AG04450 (cell line): ENCODE data around the gene NSD1. TPM values are rescaled to one million over a fixed set of nuclear protein-coding genes. Genes with fewer than 3 reads are reported as not detected.

ENCODE experiments used
- CTCF ChIA-PET: fragments of 300-600, 350-600 bp; formaldehyde crosslinking; extraction: SDS; loops from one replicate; lab custom pipeline; 2022; ENCODE audit warnings: antibody characterized with exemption, inconsistent platforms; lab: Charles Lee
- POLR2A ChIA-PET: fragments of 350-600 bp; formaldehyde crosslinking; extraction: SDS; loops from one replicate; lab custom pipeline; 2021; ENCODE audit warnings: antibody characterized with exemption, inconsistent platforms; lab: Yijun Ruan, JAX
- DNase-seq: peaks from one replicate; pipeline ENCODE4 v3.0.0-alpha.2; 2011; ENCODE audit warnings: low read depth, low spot score
- H3K27ac ChIP-seq: one replicate; pipeline ENCODE4 v1.5.1; 2012; ENCODE audit warnings: low read depth, low read length, control low read depth
- H3K27me3 ChIP-seq: one replicate; pipeline ENCODE4 v1.6.0; 2012; ENCODE audit warnings: low read length; ENCODE audit not compliant: control insufficient read depth, insufficient read depth
- H3K4me3 ChIP-seq: 2 replicates; pipeline ENCODE4 v1.5.1; 2011; ENCODE audit warnings: mild to moderate bottlenecking, low read depth, low read length, control low read depth
- H3K9me3 ChIP-seq: 2 replicates; pipeline ENCODE4 v1.5.1; 2012; ENCODE audit warnings: low read length; ENCODE audit not compliant: control insufficient read depth, insufficient read depth
- polyA plus RNA-seq: library from polyadenylated mRNA; depleted of rRNA; stranded (reverse); fragments of >200 nt; gene quantifications from 2 replicates; pipeline ENCODE4 v1.2.3, GENCODE V29; 2011
- TF ChIP-seq, protein P1 (sequence below): IDR thresholded peaks from 2 replicates; pipeline ENCODE4 v1.5.1; 2011; ENCODE audit warnings: low read depth, low read length, control low read depth, inconsistent platforms

Gene NSD1
- polyA plus RNA-seq, 1 experiment = 33.4 TPM

- Histone ChIP-seq H3K9me3 (no peaks in the 10 kb centered on the region), H3K4me3 (no peak overlapping the region), H3K27ac (no peak overlapping the region), H3K27me3 (no peaks in the 10 kb centered on the region)
- ChIA-PET POLR2A (no interaction called here), CTCF (interaction anchor here (1.3 kb wide), 1 partner anchor 181 kb away, joined by 4 read pairs; no protein-coding TSS in a partner anchor)
- TF ChIP-seq, protein P1, sequence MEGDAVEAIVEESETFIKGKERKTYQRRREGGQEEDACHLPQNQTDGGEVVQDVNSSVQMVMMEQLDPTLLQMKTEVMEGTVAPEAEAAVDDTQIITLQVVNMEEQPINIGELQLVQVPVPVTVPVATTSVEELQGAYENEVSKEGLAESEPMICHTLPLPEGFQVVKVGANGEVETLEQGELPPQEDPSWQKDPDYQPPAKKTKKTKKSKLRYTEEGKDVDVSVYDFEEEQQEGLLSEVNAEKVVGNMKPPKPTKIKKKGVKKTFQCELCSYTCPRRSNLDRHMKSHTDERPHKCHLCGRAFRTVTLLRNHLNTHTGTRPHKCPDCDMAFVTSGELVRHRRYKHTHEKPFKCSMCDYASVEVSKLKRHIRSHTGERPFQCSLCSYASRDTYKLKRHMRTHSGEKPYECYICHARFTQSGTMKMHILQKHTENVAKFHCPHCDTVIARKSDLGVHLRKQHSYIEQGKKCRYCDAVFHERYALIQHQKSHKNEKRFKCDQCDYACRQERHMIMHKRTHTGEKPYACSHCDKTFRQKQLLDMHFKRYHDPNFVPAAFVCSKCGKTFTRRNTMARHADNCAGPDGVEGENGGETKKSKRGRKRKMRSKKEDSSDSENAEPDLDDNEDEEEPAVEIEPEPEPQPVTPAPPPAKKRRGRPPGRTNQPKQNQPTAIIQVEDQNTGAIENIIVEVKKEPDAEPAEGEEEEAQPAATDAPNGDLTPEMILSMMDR = no peak
- no peak for DNase-seq
These were observed 162.4 kb downstream of the NSD1 start for GRCh38 chr5:177295924-177296323.

GRCh38 chr5:177296581-177296980 lies 163.0 kb downstream of the NSD1 start:
- Histone ChIP-seq H3K27ac (no peak overlapping the region), H3K4me3 (no peak overlapping the region), H3K9me3 (no peaks in the 10 kb centered on the region), H3K27me3 (no peaks in the 10 kb centered on the region)
- ChIA-PET POLR2A (no interaction called here), CTCF (interaction anchor here (1.3 kb wide), 1 partner anchor 182 kb away, joined by 4 read pairs; no protein-coding TSS in a partner anchor)
- DNase-seq = no peak
- TF ChIP-seq, protein P1 = no peak

- CTCF ChIA-PET = interaction anchor here (0.7 to 1.9 kb wide), 3 partner anchors 12 to 189 kb away, joined by 5 to 9 read pairs (median 7); no protein-coding TSS in a partner anchor
- no peak for DNase-seq
These were observed 164.3 kb downstream of the NSD1 start for GRCh38 chr5:177297922-177298321.

DNA sequence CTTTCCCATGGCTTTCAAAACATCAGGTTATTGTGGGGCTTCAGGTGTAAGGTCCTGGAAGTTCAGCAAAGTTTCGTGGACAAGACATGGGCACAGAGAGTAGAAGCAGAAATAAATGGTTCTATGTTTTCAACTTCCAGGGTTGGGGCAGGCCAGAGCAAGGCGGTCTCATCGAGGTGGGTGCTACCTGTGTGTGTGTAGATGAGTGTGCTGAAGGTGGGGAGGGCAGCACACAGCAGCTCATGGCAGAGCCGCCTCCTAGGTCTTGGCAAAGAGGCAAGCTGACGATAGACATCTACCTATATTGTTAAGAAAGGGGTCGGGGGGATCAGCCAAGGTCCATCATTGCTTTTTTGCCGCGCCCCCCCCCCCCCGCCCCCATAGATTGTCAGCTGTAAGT lies 166.1 kb downstream of the NSD1 start:
- TF ChIP-seq, protein P1 = no peak
- no peaks in the 10 kb centered on the region; the same call in 1 of the 2 replicates for H3K9me3 ChIP-seq
- no peak for DNase-seq
- no peaks in the 10 kb centered on the region for H3K27me3 ChIP-seq
- H3K4me3 ChIP-seq = no peak overlapping the region
- POLR2A ChIA-PET = no interaction called here
- H3K27ac ChIP-seq = peak overlapping the region; percentile 57
- CTCF ChIA-PET = interaction anchor here (0.9 to 2.8 kb wide), 4 partner anchors 10 to 189 kb away, joined by 3 to 22 read pairs (median 6); no protein-coding TSS in a partner anchor

More at GRCh38 chr5:177297922-177298321, 164.3 kb downstream of the NSD1 start:
- TF ChIP-seq, protein P1 = no peak
- POLR2A ChIA-PET = no interaction called here
- Histone ChIP-seq H3K9me3 (no peaks in the 10 kb centered on the region), H3K4me3 (no peak overlapping the region), H3K27me3 (no peaks in the 10 kb centered on the region), H3K27ac (no peak overlapping the region)

DNA sequence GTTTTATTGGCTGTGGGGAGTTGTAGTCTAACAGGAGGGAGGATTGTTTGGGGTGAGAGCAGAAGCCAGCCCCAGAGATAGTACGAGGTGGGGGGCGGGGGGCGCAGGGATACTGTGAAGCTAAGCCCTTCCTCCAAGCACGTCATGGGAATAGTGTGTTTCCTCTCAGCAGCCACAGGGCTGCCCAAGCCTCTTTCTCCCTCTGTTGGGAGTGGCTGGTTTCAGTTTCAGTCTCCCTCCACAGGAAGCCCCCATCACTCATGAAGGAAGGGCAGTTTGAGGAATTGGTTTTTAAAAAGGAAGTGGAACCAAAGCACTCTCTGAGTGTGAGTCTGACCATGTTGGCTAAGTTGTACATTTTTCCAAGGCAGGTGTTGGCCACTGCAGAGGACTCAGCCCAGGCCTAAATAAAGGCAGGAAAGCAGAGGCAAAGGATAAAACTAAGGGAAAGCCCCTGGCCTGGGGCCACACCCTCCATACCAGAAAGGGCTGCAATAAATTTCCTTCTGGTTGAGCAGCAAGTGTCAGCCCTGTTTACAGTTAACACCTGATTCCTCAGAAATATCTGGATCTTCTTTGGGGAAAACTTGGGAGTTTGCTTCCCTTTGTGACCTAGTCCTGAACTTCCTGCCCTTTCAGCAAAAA lies 166.8 kb downstream of the NSD1 start:
- DNase-seq = peak; percentile 39
- ChIA-PET CTCF (interaction anchor here (2.8 kb wide), 1 partner anchor 10 kb away, joined by 22 read pairs; no protein-coding TSS in a partner anchor), POLR2A (interaction anchor here (0.6 kb wide), 1 partner anchor 70 kb away, joined by 5 read pairs; no protein-coding TSS in a partner anchor)
- Histone ChIP-seq H3K27me3 (no peaks in the 10 kb centered on the region), H3K9me3 (no peaks in the 10 kb centered on the region; the same call in 1 of the 2 replicates), H3K4me3 (peak overlapping the region; percentile 11; the same call in 1 of the 2 replicates), H3K27ac (peak overlapping the region; percentile 34)
- TF ChIP-seq, protein P1 = peak; percentile 37
